SK-N-SH (cell line): ENCODE results near the gene HOXD10. TPM values are rescaled to one million over a fixed set of nuclear protein-coding genes. Genes with fewer than 3 reads are reported as not detected.

ENCODE experiments used
- CTCF ChIA-PET: fragments of 300-600, 350-600 bp; formaldehyde crosslinking; extraction: SDS; loops from one replicate; lab custom pipeline; 2021; lab: Yijun Ruan, JAX
- POLR2A ChIA-PET: fragments of 350-600 bp; sonication (Branson Sonifier 250); formaldehyde crosslinking; extraction: SDS; loops from one replicate; lab custom pipeline; 2020; ENCODE audit warnings: antibody characterized with exemption, inconsistent platforms; lab: Yijun Ruan, JAX
- DNase-seq: peaks from one replicate; pipeline ENCODE4 v3.0.0; 2012
- H2AFZ ChIP-seq: fragments of 200-600 bp; sonication (generic); 2 replicates; pipeline ENCODE4 v1.8.1; 2016; ENCODE audit warnings: antibody characterized with exemption, mild to moderate bottlenecking, low read depth
- H3F3A ChIP-seq: fragments of 200-600 bp; sonication (generic); replicated peaks from 2 replicates; pipeline ENCODE3; 2016; ENCODE audit warnings: antibody characterized with exemption, mild to moderate bottlenecking; ENCODE audit not compliant: insufficient read depth
- H3K27ac ChIP-seq, 2 experiments: fragments of 200-500 bp in 1 of 2; fragments of 200-600 bp in 1 of 2; sonication (Bioruptor generic) in 1 of 2; sonication (generic), shearing (Covaris generic) in 1 of 2; 2 replicates each; pipeline versions ENCODE4 v1.5.1 to v1.6.1; 2014 to 2016; ENCODE audit warnings: low read depth in 2 of 2, inconsistent platforms in 1 of 2, low read length in 1 of 2, mild to moderate bottlenecking in 1 of 2, mixed read lengths in 1 of 2
- H3K27me3 ChIP-seq: fragments of 200-600 bp; sonication (generic), shearing (Covaris generic); 2 replicates; pipeline ENCODE4 v1.6.1; 2016; ENCODE audit warnings: mixed run types; ENCODE audit not compliant: insufficient read depth
- H3K36me3 ChIP-seq, 2 experiments: fragments of 200-500 bp in 1 of 2; fragments of 200-600 bp in 1 of 2; sonication (Bioruptor generic) in 1 of 2; sonication (generic) in 1 of 2; replicated peaks in 1 of 2; 2 replicates each; pipeline versions ENCODE3 to v1.5.1; 2014 to 2016; ENCODE audit warnings: low read length in 1 of 2, mild to moderate bottlenecking in 1 of 2; ENCODE audit not compliant: insufficient read depth in 2 of 2, control insufficient read depth in 1 of 2
- H3K4me1 ChIP-seq, 2 experiments: fragments of 200-500 bp in 1 of 2; fragments of 200-600 bp in 1 of 2; sonication (Bioruptor generic) in 1 of 2; sonication (generic), shearing (Covaris generic) in 1 of 2; 2 replicates each; pipeline versions ENCODE4 v1.5.1 to v1.6.1; 2014 to 2016; ENCODE audit warnings: low read depth in 1 of 2, low read length in 1 of 2, mixed run types in 1 of 2; ENCODE audit not compliant: insufficient read depth in 2 of 2, control insufficient read depth in 1 of 2
- H3K4me2 ChIP-seq: fragments of 200-600 bp; sonication (generic), shearing (Covaris generic); 2 replicates; pipeline ENCODE4 v1.6.1; 2017; ENCODE audit warnings: mixed run types
- H3K4me3 ChIP-seq, 2 experiments: fragments of 200-500 bp in 1 of 2; fragments of 200-600 bp in 1 of 2; sonication (Bioruptor generic) in 1 of 2; sonication (generic), shearing (Covaris generic) in 1 of 2; 2 replicates each; pipeline versions ENCODE4 v1.5.1 to v1.8.1; 2014 to 2016; ENCODE audit warnings: low read depth in 2 of 2, inconsistent platforms in 1 of 2, low read length in 1 of 2, mild to moderate bottlenecking in 1 of 2, mixed read lengths in 1 of 2, moderate library complexity in 1 of 2
- H3K79me2 ChIP-seq: fragments of 200-600 bp; sonication (generic); 2 replicates; pipeline ENCODE4 v1.8.1; 2017; ENCODE audit warnings: mild to moderate bottlenecking; ENCODE audit not compliant: insufficient read depth
- H3K9ac ChIP-seq: fragments of 200-600 bp; sonication (generic); 2 replicates; pipeline ENCODE4 v1.6.1; 2017; ENCODE audit warnings: mixed run types
- H3K9me2 ChIP-seq: fragments of 200-600 bp; sonication (generic); 2 replicates; pipeline ENCODE4 v1.6.1; 2017; ENCODE audit warnings: mixed run types
- H3K9me3 ChIP-seq: fragments of 200-600 bp; sonication (generic); 2 replicates; pipeline ENCODE4 v1.6.1; 2017; ENCODE audit warnings: mixed run types, mild to moderate bottlenecking, moderate library complexity
- H4K20me1 ChIP-seq: fragments of 200-600 bp; sonication (generic); 2 replicates; pipeline ENCODE4 v1.6.1; 2017; ENCODE audit warnings: mild to moderate bottlenecking, mixed run types; ENCODE audit not compliant: insufficient read depth
- CHD2 ChIP-seq: fragments of 150-350 bp; IDR thresholded peaks from 2 replicates; pipeline ENCODE4 v1.6.1; 2018; ENCODE audit warnings: low read length; ENCODE audit not compliant: partially characterized antibody
- ELF1 ChIP-seq: IDR thresholded peaks from 2 replicates; pipeline ENCODE4 v1.4.0; 2012
- FOXJ3 ChIP-seq: sonication (generic); formaldehyde crosslinking; IDR thresholded peaks from 2 replicates; pipeline ENCODE4 v1.5.1; 2020; ENCODE audit warnings: mild to moderate bottlenecking, missing genetic modification reagents
- GATA2 ChIP-seq: sonication (generic); formaldehyde crosslinking; IDR thresholded peaks from 2 replicates; pipeline ENCODE4 v1.5.0; 2020; ENCODE audit warnings: mild to moderate bottlenecking, missing genetic modification reagents
- MAX ChIP-seq: IDR thresholded peaks from 2 replicates; pipeline ENCODE4 v1.4.0; 2012; ENCODE audit warnings: low read depth
- POLR2AphosphoS5 ChIP-seq: IDR thresholded peaks from 2 replicates; pipeline ENCODE4 v1.6.1; 2012; ENCODE audit warnings: low read depth, low read length
- RAD21 ChIP-seq: IDR thresholded peaks from 2 replicates; pipeline ENCODE4 v1.6.1; 2012; ENCODE audit warnings: mild to moderate bottlenecking, low read length
- RFX5 ChIP-seq: IDR thresholded peaks from 2 replicates; pipeline ENCODE4 v1.6.1; 2012; ENCODE audit warnings: mild to moderate bottlenecking, improper control_type of control experiment, low read length
- SMC3 ChIP-seq: IDR thresholded peaks from 2 replicates; pipeline ENCODE4 v1.6.1; 2012; ENCODE audit warnings: low read depth, low read length, improper control_type of control experiment
- USF2 ChIP-seq: fragments of 150-350 bp; IDR thresholded peaks from 2 replicates; pipeline ENCODE4 v1.6.1; 2017; ENCODE audit warnings: antibody characterized with exemption, low read length, low read depth, borderline replicate concordance
- WGBS: methylation state at CpG from one replicate; pipeline ENCODE4 v1.1.6; 2017; ENCODE audit warnings: low lambda C conversion rate; 5-methylcytosine and 5-hydroxymethylcytosine counted together
- polyA plus RNA-seq, 3 experiments: library from polyadenylated mRNA; depleted of rRNA; stranded (reverse); fragments of >200 nt; gene quantifications; 2 replicates each; pipeline ENCODE4 v1.2.3, GENCODE V29; 2012
- TF ChIP-seq, protein P1 (sequence below): fragments of 200-600 bp; sonication (generic); IDR thresholded peaks from 2 replicates; pipeline ENCODE4 v1.6.1; 2017; ENCODE audit warnings: antibody characterized with exemption, mild to moderate bottlenecking, moderate library complexity
- TF ChIP-seq, protein P2 (sequence below): IDR thresholded peaks from 2 replicates; pipeline ENCODE4 v1.4.0; 2012; ENCODE audit warnings: low read depth, borderline replicate concordance
- TF ChIP-seq, protein P3 (sequence below): IDR thresholded peaks from 2 replicates; pipeline ENCODE4 v1.6.1; 2012; ENCODE audit warnings: mild to moderate bottlenecking, low read depth, low read length, moderate library complexity

The HOXD10 gene
- 0.03 and 0.10 TPM in 2 replicates for polyA plus RNA-seq (2012; rRNA removed)
- 0.04 TPM in 2 replicates for polyA plus RNA-seq (2012; cell fraction: cytosol; rRNA removed)
- 0.06 TPM in 1 of 2 replicates, not detected in the other for polyA plus RNA-seq (2012; cell fraction: nucleus; rRNA removed)

GRCh38 chr2:176115883-176116813, at the start of gene HOXD10:
Gene HOXD10, plus strand, starts transcription at chr2:176116778. Its CDS starts 56 bp downstream, at chr2:176116834.
- Histone ChIP-seq H2AFZ (0 out of 2 replicates have a peak within 1 kb of the TSS, but pooled peaks have one; percentile 29), H3K27ac (no peak within 1 kb of the TSS)
- CTCF ChIA-PET: interaction anchor here (0.6 to 17.7 kb wide), 24 partner anchors 8 to 1048 kb away, joined by 3 to 264 read pairs (median 4); partner anchors contain the start of genes HOXD11, HOXD12, HOXD13 and HOXD9

More at GRCh38 chr2:176115883-176116813, at the start of gene HOXD10:
- Histone ChIP-seq H4K20me1 (no peaks in the 10 kb centered on the region), H3F3A (no peaks in the 10 kb centered on the region), H3K4me3 (peak within 1 kb of the TSS; percentile 41 to 45), H3K9me2 (no peaks in the 10 kb centered on the region), H3K79me2 (no peaks in the 10 kb centered on the region), H3K27me3 (peaks cover 53% of the 10 kb centered on the region; the same call in 1 of the 2 replicates), H3K36me3 (no peaks in the 10 kb centered on the region), H3K4me2 (peak within 1 kb of the TSS; percentile 57), H3K9ac (no peak within 1 kb of the TSS), H3K9me3 (no peaks in the 10 kb centered on the region), H3K4me1 (peaks cover 0 to 10% of the 10 kb centered on the region in 2 experiments; a peak in 2 of 4 replicates)
- 52% methylated on average over 39 of the region's 66 CpGs for WGBS
- TF ChIP-seq RAD21 (peak; percentile 65), POLR2AphosphoS5 (no peak), SMC3 (peak; percentile 23; the same call in 1 of the 2 replicates), ELF1 (no peak), CHD2 (no peak), USF2 (peak; percentile 68; the same call in 1 of the 2 replicates), MAX (peak; percentile 68; the same call in 1 of the 2 replicates), FOXJ3 (no peak), RFX5 (no peak), GATA2 (CRISPR knock-in tag) (no peak)
- TF ChIP-seq, protein P1, sequence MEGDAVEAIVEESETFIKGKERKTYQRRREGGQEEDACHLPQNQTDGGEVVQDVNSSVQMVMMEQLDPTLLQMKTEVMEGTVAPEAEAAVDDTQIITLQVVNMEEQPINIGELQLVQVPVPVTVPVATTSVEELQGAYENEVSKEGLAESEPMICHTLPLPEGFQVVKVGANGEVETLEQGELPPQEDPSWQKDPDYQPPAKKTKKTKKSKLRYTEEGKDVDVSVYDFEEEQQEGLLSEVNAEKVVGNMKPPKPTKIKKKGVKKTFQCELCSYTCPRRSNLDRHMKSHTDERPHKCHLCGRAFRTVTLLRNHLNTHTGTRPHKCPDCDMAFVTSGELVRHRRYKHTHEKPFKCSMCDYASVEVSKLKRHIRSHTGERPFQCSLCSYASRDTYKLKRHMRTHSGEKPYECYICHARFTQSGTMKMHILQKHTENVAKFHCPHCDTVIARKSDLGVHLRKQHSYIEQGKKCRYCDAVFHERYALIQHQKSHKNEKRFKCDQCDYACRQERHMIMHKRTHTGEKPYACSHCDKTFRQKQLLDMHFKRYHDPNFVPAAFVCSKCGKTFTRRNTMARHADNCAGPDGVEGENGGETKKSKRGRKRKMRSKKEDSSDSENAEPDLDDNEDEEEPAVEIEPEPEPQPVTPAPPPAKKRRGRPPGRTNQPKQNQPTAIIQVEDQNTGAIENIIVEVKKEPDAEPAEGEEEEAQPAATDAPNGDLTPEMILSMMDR: peak; percentile 52
- TF ChIP-seq, protein P2, sequence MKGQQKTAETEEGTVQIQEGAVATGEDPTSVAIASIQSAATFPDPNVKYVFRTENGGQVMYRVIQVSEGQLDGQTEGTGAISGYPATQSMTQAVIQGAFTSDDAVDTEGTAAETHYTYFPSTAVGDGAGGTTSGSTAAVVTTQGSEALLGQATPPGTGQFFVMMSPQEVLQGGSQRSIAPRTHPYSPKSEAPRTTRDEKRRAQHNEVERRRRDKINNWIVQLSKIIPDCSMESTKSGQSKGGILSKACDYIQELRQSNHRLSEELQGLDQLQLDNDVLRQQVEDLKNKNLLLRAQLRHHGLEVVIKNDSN: peak; percentile 93
- TF ChIP-seq, protein P3, sequence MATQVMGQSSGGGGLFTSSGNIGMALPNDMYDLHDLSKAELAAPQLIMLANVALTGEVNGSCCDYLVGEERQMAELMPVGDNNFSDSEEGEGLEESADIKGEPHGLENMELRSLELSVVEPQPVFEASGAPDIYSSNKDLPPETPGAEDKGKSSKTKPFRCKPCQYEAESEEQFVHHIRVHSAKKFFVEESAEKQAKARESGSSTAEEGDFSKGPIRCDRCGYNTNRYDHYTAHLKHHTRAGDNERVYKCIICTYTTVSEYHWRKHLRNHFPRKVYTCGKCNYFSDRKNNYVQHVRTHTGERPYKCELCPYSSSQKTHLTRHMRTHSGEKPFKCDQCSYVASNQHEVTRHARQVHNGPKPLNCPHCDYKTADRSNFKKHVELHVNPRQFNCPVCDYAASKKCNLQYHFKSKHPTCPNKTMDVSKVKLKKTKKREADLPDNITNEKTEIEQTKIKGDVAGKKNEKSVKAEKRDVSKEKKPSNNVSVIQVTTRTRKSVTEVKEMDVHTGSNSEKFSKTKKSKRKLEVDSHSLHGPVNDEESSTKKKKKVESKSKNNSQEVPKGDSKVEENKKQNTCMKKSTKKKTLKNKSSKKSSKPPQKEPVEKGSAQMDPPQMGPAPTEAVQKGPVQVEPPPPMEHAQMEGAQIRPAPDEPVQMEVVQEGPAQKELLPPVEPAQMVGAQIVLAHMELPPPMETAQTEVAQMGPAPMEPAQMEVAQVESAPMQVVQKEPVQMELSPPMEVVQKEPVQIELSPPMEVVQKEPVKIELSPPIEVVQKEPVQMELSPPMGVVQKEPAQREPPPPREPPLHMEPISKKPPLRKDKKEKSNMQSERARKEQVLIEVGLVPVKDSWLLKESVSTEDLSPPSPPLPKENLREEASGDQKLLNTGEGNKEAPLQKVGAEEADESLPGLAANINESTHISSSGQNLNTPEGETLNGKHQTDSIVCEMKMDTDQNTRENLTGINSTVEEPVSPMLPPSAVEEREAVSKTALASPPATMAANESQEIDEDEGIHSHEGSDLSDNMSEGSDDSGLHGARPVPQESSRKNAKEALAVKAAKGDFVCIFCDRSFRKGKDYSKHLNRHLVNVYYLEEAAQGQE: no peak
- POLR2A ChIA-PET: no interaction called here
- peak; percentile 90 for DNase-seq
